Upper lobe of left lung (tissue), 6 donors: ENCODE data around the gene FBXW7. TPM values are rescaled to one million over a fixed set of nuclear protein-coding genes. Genes with fewer than 3 reads are reported as not detected.

ENCODE experiments used
- ATAC-seq, 2 donors: fragments of 200-7000 bp; cut with Tn5 transposase; one replicate each; pipeline ENCODE4 v1.9.1; 2022; ENCODE audit warnings: mild to moderate bottlenecking in 2 of 2, moderate library complexity in 2 of 2; ENCODE audit not compliant: low FRiP score in 2 of 2
- DNase-seq, 2 donors: peaks; one replicate each; pipeline ENCODE4 v3.0.0-alpha.2; 2019 to 2020
- H3K27ac ChIP-seq, 4 donors: fragments of 200-600 bp; sonication (generic); one replicate each; pipeline ENCODE4 v1.5.1; 2016 to 2019
- H3K27me3 ChIP-seq, 4 donors: fragments of 200-600 bp; sonication (generic); one replicate each; pipeline ENCODE4 v1.5.1; 2017 to 2019
- H3K36me3 ChIP-seq, 4 donors: fragments of 200-600 bp; sonication (generic); one replicate each; pipeline ENCODE4 v1.5.1; 2016 to 2019
- H3K4me1 ChIP-seq, 4 donors: fragments of 200-600 bp; sonication (generic); one replicate each; pipeline ENCODE4 v1.5.1; 2018 to 2019
- H3K4me3 ChIP-seq, 4 donors: fragments of 200-600 bp; sonication (generic); one replicate each; pipeline ENCODE4 v1.5.1; 2017 to 2019; ENCODE audit warnings: mild to moderate bottlenecking in 2 of 4, moderate library complexity in 1 of 4
- H3K9me3 ChIP-seq, 4 donors: fragments of 200-600 bp; sonication (generic); one replicate each; pipeline ENCODE4 v1.5.1; 2018 to 2019
- CTCF ChIP-seq, 6 experiments: fragments of 450-650 bp in 4 of 6; fragments of 200-600 bp in 2 of 6; sonication (generic) in 2 of 6; IDR thresholded peaks; one replicate each; pipeline ENCODE4 v1.5.1; 2016 to 2019; ENCODE audit warnings: antibody characterized with exemption in 6 of 6
- EP300 ChIP-seq, 4 donors: sonication (generic); formaldehyde crosslinking; IDR thresholded peaks; one replicate each; pipeline ENCODE4 v1.5.1; 2017; ENCODE audit warnings: antibody characterized with exemption in 4 of 4, control low read depth in 2 of 4
- POLR2A ChIP-seq, 4 donors: fragments of 450-650 bp; IDR thresholded peaks; one replicate each; pipeline ENCODE4 v1.5.1; 2016 to 2017; ENCODE audit warnings: antibody characterized with exemption in 4 of 4, mild to moderate bottlenecking in 2 of 4
- POLR2AphosphoS5 ChIP-seq, 2 donors: sonication (generic); formaldehyde crosslinking; IDR thresholded peaks; one replicate each; pipeline ENCODE4 v1.5.1; 2017; ENCODE audit warnings: antibody characterized with exemption in 2 of 2
- WGBS, 2 donors: methylation state at CpG; one replicate each; pipeline ENCODE4 v1.1.5; 2017 to 2018; 5-methylcytosine and 5-hydroxymethylcytosine counted together
- total RNA-seq, 6 donors: library from RNA; depleted of rRNA in 4 of 6; stranded (reverse); fragments of >200 nt in 4 of 6; gene quantifications; one replicate each; pipeline versions ENCODE4 v1.1.0 to v1.2.1, GENCODE V29; 2016 to 2021
- donor health status: DM: no; HTN: no; CAD: no; lungs with moderate emphysema.
- donor health status: DM: no; HTN: yes; CAD: no; lungs with severe emphysema.

Gene FBXW7
- total RNA-seq, 6 donors from 2014 or later = 36.5 to 116 (median 52.5) TPM

GRCh38 chr4:152500800-152501434, 35.0 kb downstream of the FBXW7 start:
- Histone ChIP-seq H3K9me3 (no peaks in the 10 kb centered on the region), H3K27ac (no peak overlapping the region), H3K4me3 (no peak overlapping the region), H3K4me1 (peaks cover 0 to 8% (median 4%) of the 10 kb centered on the region in 4 donors), H3K27me3 (no peaks in the 10 kb centered on the region), H3K36me3 (no peaks in the 10 kb centered on the region)
- ATAC-seq (peak in 1 of 2 donors; percentile 88), DNase-seq (no peak)
- WGBS, 2 donors = 0 to 3% methylated on average over 1 of the region's 1 CpG
- TF ChIP-seq POLR2AphosphoS5 (IDR thresholded peaks at IDR 0.05) (no peak), POLR2A (IDR thresholded peaks at IDR 0.05) (no peak), CTCF (IDR thresholded peaks at IDR 0.05) (peak; percentile 59 to 77 (median 67)), EP300 (IDR thresholded peaks at IDR 0.05) (no peak)

- TF ChIP-seq POLR2AphosphoS5 (IDR thresholded peaks at IDR 0.05) = no peak
- no peak for TF ChIP-seq POLR2A (IDR thresholded peaks at IDR 0.05)
- TF ChIP-seq EP300 (IDR thresholded peaks at IDR 0.05) = no peak
- WGBS, 2 donors = 64 to 69% methylated on average over 2 of the region's 2 CpGs
- ATAC-seq = no peak
Observed at GRCh38 chr4:152500275-152500674, 35.6 kb downstream of the FBXW7 start.

GRCh38 chr4:152499344-152499743, 36.5 kb downstream of the FBXW7 start:
- no peak overlapping the region for H3K27ac ChIP-seq
- no peaks in the 10 kb centered on the region for H3K9me3 ChIP-seq
- WGBS, 2 donors = 75 to 83% methylated on average over 2 of the region's 2 CpGs
- H3K4me3 ChIP-seq = no peak overlapping the region
- no peaks in the 10 kb centered on the region for H3K36me3 ChIP-seq
- TF ChIP-seq EP300 (IDR thresholded peaks at IDR 0.05) (no peak), CTCF (IDR thresholded peaks at IDR 0.05) (no peak), POLR2AphosphoS5 (IDR thresholded peaks at IDR 0.05) (no peak), POLR2A (IDR thresholded peaks at IDR 0.05) (no peak)
- ATAC-seq = no peak
- H3K4me1 ChIP-seq = peaks cover 0 to 8% (median 4%) of the 10 kb centered on the region in 4 donors
- no peak for DNase-seq
- no peaks in the 10 kb centered on the region for H3K27me3 ChIP-seq

More at GRCh38 chr4:152500275-152500674, 35.6 kb downstream of the FBXW7 start:
- Histone ChIP-seq H3K9me3 (no peaks in the 10 kb centered on the region), H3K27ac (no peak overlapping the region), H3K4me1 (peaks cover 0 to 8% (median 4%) of the 10 kb centered on the region in 4 donors), H3K4me3 (no peak overlapping the region), H3K36me3 (no peaks in the 10 kb centered on the region), H3K27me3 (no peaks in the 10 kb centered on the region)
- no peak for DNase-seq

GRCh38 chr4:152494020-152494419, 41.9 kb downstream of the FBXW7 start:
- H3K9me3 ChIP-seq = no peaks in the 10 kb centered on the region
- no peaks in the 10 kb centered on the region for H3K36me3 ChIP-seq
- WGBS, 2 donors = 92 to 99% methylated on average over 3 of the region's 3 CpGs
- TF ChIP-seq CTCF (IDR thresholded peaks at IDR 0.05) (no peak), EP300 (IDR thresholded peaks at IDR 0.05) (no peak), POLR2AphosphoS5 (IDR thresholded peaks at IDR 0.05) (no peak), POLR2A (IDR thresholded peaks at IDR 0.05) (no peak)
- DNase-seq (no peak), ATAC-seq (no peak)
- no peak overlapping the region for H3K27ac ChIP-seq
- no peaks in the 10 kb centered on the region for H3K27me3 ChIP-seq
- no peak overlapping the region for H3K4me3 ChIP-seq
- H3K4me1 ChIP-seq = peaks cover 0 to 6% (median 1%) of the 10 kb centered on the region in 4 donors

- H3K4me3 ChIP-seq = no peak overlapping the region
- ATAC-seq (no peak), DNase-seq (no peak)
- H3K27ac ChIP-seq = no peak overlapping the region
- H3K27me3 ChIP-seq = no peaks in the 10 kb centered on the region
- 81 to 87% methylated on average over 4 of the region's 4 CpGs for WGBS, 2 donors
- TF ChIP-seq POLR2A (IDR thresholded peaks at IDR 0.05) (no peak), EP300 (IDR thresholded peaks at IDR 0.05) (no peak), CTCF (IDR thresholded peaks at IDR 0.05) (no peak), POLR2AphosphoS5 (IDR thresholded peaks at IDR 0.05) (no peak)
- peaks cover 4 to 15% (median 13%) of the 10 kb centered on the region in 4 donors for H3K4me1 ChIP-seq
- no peaks in the 10 kb centered on the region for H3K9me3 ChIP-seq
- no peaks in the 10 kb centered on the region for H3K36me3 ChIP-seq
Observed at GRCh38 chr4:152488246-152488645, 47.6 kb downstream of the FBXW7 start.
